ENCODE results near the gene TCF7L1.

- TF ChIP-seq CTCF (IDR thresholded peaks at IDR 0.05; ENCODE audit: low read length) (no peak), EZH2phosphoT487 (IDR thresholded peaks at IDR 0.05; ENCODE audit: low read length) (no peak)
These were observed 124.3 kb downstream of the TCF7L1 start for GRCh38 chr2:85257359-85257969.

Measured in MM.1S (cell line).